ENCODE results near the gene MYH10.

DNA sequence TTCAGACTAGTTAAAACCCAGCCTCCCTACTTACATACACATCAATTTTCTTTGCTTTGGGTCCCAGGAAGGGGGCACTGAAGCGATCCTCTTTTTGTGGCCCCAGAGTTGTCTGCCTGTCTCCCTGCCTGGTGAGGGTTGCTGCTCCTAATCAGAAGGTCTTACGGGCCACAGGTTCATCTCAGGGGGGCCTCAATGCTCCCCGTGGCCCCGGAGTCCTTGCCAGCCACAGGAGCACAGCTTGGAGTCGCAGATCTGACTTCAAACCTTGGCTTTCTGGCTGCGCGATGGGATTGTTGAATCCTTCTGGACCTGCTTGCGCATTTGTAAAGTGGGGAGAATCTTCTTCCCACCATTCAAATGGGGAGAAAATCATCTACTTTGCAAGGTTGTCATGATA, 44.8 kb upstream of the MYH10 start:
- TF ChIP-seq, protein P1, sequence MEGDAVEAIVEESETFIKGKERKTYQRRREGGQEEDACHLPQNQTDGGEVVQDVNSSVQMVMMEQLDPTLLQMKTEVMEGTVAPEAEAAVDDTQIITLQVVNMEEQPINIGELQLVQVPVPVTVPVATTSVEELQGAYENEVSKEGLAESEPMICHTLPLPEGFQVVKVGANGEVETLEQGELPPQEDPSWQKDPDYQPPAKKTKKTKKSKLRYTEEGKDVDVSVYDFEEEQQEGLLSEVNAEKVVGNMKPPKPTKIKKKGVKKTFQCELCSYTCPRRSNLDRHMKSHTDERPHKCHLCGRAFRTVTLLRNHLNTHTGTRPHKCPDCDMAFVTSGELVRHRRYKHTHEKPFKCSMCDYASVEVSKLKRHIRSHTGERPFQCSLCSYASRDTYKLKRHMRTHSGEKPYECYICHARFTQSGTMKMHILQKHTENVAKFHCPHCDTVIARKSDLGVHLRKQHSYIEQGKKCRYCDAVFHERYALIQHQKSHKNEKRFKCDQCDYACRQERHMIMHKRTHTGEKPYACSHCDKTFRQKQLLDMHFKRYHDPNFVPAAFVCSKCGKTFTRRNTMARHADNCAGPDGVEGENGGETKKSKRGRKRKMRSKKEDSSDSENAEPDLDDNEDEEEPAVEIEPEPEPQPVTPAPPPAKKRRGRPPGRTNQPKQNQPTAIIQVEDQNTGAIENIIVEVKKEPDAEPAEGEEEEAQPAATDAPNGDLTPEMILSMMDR (IDR thresholded peaks at IDR 0.05) = no peak
- TF ChIP-seq POLR2A (IDR thresholded peaks at IDR 0.05) (no peak), POLR2AphosphoS5 (IDR thresholded peaks at IDR 0.05) (no peak)
